ENCODE measurements around the gene ARHGAP33. TPM values are rescaled to one million over a fixed set of nuclear protein-coding genes. Genes with fewer than 3 reads are reported as not detected.
"Not testable (repeated sequence)": the region's sequence is repeated elsewhere in the genome, so short reads cannot be mapped to it uniquely, and the experiment has no call there.

The ARHGAP33 gene
- polyA plus RNA-seq, 6 donors from 2014 or later: 0.58 TPM; not detected in 5

DNA sequence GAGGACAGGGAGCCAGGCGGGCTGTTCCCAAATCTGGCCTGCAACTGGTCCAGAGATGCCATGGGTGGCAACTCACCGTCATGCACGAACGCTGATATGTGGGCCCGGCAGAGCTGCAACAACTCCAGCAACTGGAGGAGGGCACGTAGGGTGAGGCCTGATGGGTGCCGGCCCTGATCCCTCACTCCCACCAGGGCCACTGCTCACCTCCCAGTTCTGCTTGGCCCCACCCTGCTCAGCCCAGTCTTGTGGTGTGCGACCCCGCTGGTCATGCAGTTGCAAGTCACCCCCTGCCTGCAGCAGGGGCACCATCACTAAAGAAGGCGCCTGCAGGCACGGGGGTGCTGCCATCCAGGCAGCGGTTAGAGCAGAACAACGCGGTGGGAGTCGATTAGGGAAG lies 16.9 kb downstream of the ARHGAP33 start:
- Mint-ChIP-seq H3K27ac (no peak overlapping the region), H3K4me1 (peaks cover 6 to 7% (median 7%) of the 10 kb centered on the region in 3 donors), H3K9me3 (no peaks in the 10 kb centered on the region), H3K36me3 (no peaks in the 10 kb centered on the region), H3K27me3 (peaks cover 14 to 27% (median 23%) of the 10 kb centered on the region in 3 donors), H3K4me3 (no peak overlapping the region)
- no peak for ATAC-seq (ENCODE audit: low read depth in 2 of 2)
- DNase-seq: no peak

DNA sequence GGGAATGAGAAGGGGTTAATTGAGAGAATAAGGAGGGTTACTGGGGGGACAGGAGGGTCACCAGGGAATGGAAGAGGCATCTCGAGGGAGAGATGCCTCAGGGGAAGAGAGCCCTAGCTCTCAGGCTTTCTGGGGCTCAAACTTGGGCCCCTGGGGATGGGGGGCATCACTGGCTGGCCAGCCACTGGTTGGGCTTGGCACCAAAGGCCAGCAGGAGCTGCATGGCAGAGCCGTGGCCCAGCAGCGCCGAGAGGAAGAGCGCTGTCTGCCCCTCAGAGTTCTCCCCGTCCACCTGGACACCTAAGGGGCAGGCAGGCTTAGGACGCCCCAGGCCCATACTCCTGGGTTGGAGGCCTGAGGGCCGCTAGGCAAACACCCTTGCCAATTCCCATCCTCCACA lies 17.5 kb downstream of the ARHGAP33 start:
- peaks cover 7 to 10% (median 9%) of the 10 kb centered on the region in 3 donors for H3K4me1 Mint-ChIP-seq
- H3K27ac Mint-ChIP-seq: no peak overlapping the region
- H3K4me3 Mint-ChIP-seq: no peak overlapping the region
- H3K9me3 Mint-ChIP-seq: no peaks in the 10 kb centered on the region
- DNase-seq: no peak
- H3K36me3 Mint-ChIP-seq: no peaks in the 10 kb centered on the region
- H3K27me3 Mint-ChIP-seq: peaks cover 18 to 33% (median 25%) of the 10 kb centered on the region in 3 donors
- ATAC-seq (ENCODE audit: low read depth in 2 of 2): no peak

DNA sequence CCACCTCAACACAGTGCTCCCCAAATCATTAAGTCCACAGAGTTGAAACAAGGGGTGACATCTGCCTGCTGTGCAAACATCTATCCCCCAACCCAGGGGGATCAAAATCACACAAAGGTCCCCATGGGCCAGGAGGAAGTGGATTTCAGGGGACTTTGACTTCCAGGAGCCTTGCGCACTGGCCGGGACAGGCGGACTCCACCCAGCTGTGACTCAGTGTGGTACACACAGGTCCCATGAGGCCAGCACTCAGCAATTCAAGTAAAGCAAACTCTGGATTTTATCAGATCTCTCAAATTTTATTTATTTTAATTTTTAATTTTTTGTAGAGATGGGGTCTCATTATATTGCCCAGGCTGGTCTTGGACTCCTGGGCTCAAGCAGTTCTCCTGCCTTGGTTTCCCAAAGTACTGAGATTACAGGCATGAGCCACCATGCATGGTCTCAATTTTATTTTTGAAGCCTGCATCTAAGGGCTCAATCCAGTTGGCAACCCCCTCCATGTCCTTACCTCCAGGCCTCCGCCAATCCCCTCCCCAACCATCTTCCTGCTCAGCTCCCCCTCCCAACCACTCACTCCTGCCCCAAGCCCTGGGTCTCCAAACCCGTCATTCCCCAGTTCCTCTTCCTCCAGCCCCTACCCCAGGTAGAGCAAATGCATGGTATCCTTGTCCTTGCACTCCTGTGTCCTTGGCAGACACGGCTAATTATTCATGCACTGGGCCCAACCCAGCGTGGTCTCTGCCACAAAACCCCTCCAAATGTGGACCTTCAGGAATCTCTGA lies 18.2 kb downstream of the ARHGAP33 start:
- H3K4me1 Mint-ChIP-seq: peaks cover 7 to 10% (median 9%) of the 10 kb centered on the region in 3 donors

DNA sequence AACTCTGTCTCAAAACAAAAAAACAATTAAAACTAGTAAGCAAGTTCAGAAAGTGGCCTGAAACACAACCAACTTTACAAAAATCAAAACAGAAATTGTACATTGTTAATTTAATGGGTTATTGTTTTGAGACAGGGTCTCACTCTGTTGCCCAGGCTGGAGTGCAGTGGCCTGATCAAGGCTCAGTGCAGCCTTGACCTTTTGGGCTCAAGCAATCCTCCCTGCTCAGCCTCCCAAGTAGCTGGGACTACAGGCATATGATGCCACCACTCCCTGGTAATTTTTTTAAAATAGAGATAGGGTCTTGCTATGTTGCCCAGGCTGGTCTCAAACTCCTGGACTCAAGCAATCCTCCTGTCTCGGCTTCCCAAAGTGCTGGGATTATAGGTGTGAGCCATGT lies 20.2 kb downstream of the ARHGAP33 start:
- not testable (repeated sequence) for H3K4me3 Mint-ChIP-seq; DNase-seq; H3K36me3 Mint-ChIP-seq; H3K4me1 Mint-ChIP-seq; H3K9me3 Mint-ChIP-seq; ATAC-seq (ENCODE audit: low read depth in 2 of 2); H3K27ac Mint-ChIP-seq
- H3K27me3 Mint-ChIP-seq: peaks cover 22 to 52% (median 32%) of the 10 kb centered on the region in 3 donors

More for the DNA sequence above, 18.2 kb downstream of the ARHGAP33 start:
- no peak for DNase-seq
- H3K27me3 Mint-ChIP-seq: peaks cover 22 to 38% (median 25%) of the 10 kb centered on the region in 3 donors
- H3K9me3 Mint-ChIP-seq: no peaks in the 10 kb centered on the region
- no peak overlapping the region for H3K4me3 Mint-ChIP-seq
- H3K27ac Mint-ChIP-seq: no peak overlapping the region
- no peaks in the 10 kb centered on the region for H3K36me3 Mint-ChIP-seq
- ATAC-seq (ENCODE audit: low read depth in 2 of 2): no peak

DNA sequence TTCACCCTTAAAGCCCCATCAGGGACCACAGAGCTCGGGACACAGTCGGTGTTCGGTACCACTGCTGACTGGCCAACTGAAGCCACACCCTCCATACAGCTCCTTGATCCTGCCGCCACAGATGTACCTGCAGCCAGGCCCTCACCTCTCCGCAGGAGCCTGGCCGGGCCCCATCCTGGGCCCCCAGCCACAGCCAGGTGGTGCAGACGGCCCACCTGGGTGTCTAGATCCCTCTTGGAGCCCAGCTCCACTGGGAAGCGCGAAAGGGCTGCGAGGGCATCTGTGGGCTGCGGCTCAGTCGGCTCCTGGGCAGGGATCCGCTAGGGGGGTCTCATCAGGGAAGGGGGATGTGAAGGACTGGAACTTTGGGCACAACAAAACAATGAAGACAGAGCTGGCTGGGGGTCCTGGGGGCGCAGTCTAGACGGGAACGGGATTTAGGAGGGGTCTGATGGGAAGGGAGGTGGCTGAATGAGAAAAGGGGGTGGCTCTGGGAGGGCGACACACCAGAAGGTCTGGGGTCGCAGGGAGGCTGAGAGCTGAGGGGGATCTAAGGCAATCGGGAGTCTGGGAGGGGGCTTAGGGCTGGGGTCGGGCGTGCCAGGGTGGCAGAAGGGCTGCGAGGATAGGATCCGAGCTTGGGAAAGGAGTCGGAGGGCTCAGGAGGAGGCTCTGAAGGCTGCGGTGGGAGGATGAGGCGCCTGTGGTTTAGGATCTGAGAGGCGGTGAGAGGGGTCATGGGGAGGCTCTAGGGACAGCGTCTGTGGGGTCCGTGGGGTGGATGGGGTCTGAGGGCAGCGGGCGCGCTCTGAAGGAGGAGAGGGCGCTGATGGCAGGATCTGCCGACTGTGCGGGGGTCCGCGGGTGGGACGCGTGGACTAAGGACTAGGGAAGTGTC lies 21.5 kb downstream of the ARHGAP33 start:
- peak overlapping the region in 3 of 6 donors; percentile 56 to 87 (median 78) for H3K27ac Mint-ChIP-seq
- peaks cover 22 to 52% (median 32%) of the 10 kb centered on the region in 3 donors for H3K27me3 Mint-ChIP-seq
- H3K36me3 Mint-ChIP-seq: no peaks in the 10 kb centered on the region
- ATAC-seq (ENCODE audit: low read depth in 2 of 2) (no peak), DNase-seq (no peak)
- peaks cover 0 to 4% (median 0%) of the 10 kb centered on the region in 7 donors for H3K9me3 Mint-ChIP-seq
- H3K4me1 Mint-ChIP-seq: peaks cover 7 to 10% (median 9%) of the 10 kb centered on the region in 3 donors
- peak overlapping the region in 2 of 8 donors; percentile 20 to 25 for H3K4me3 Mint-ChIP-seq

DNA sequence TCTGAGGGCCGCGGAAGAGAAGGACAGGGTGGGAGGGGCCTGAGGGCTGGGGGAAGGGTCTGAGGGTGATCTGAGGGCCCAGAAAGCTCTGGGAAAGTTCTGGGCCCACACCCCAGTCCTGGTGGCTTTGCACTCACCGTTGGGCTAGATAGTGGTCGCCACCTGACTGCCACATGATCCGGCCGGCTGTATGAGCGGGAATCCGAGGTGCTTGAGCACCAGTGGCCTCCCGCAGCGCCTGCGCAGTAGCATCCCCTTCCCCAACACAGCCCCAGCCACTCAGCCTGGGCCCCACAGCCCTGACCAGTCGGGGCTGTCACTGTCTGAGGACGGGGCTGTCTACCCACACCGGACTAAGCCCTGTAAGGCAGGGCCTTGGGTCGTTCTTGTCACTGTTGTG lies 22.3 kb downstream of the ARHGAP33 start:
- DNase-seq: no peak
- Mint-ChIP-seq H3K9me3 (peaks cover 0 to 4% (median 0%) of the 10 kb centered on the region in 7 donors), H3K27me3 (peaks cover 22 to 49% (median 32%) of the 10 kb centered on the region in 3 donors), H3K27ac (no peak overlapping the region), H3K4me3 (peak overlapping the region in 1 of 8 donors; percentile 65), H3K36me3 (no peaks in the 10 kb centered on the region), H3K4me1 (peaks cover 7 to 10% (median 9%) of the 10 kb centered on the region in 3 donors)
- ATAC-seq (ENCODE audit: low read depth in 2 of 2): no peak

DNA sequence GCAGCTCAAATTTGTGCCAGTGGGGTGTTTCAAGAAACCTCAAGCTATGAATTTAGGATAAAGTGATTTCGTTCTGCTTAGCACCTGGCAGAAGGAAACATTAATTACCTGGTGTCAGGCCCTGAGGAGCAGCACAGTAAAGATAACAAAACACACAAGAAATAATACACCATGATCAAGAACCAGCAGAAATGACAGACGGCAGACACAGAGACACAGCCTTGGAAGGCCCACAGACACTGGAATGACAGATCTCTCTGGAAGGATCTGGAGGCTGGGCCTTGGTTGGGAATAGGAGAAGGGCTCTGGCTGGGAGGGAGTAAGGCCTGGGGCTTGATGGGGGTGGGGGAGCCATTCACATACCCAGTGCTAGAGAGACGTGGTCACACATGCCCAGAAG lies 26.5 kb downstream of the ARHGAP33 start:
- DNase-seq (no peak), ATAC-seq (ENCODE audit: low read depth in 2 of 2) (no peak)
- Mint-ChIP-seq H3K9me3 (peaks cover 0 to 5% (median 0%) of the 10 kb centered on the region in 7 donors), H3K27ac (peak overlapping the region in 1 of 6 donors; percentile 34), H3K4me3 (no peak overlapping the region), H3K36me3 (no peaks in the 10 kb centered on the region), H3K27me3 (peaks cover 12 to 34% (median 14%) of the 10 kb centered on the region in 3 donors), H3K4me1 (peaks cover 16 to 25% (median 18%) of the 10 kb centered on the region in 3 donors)

DNA sequence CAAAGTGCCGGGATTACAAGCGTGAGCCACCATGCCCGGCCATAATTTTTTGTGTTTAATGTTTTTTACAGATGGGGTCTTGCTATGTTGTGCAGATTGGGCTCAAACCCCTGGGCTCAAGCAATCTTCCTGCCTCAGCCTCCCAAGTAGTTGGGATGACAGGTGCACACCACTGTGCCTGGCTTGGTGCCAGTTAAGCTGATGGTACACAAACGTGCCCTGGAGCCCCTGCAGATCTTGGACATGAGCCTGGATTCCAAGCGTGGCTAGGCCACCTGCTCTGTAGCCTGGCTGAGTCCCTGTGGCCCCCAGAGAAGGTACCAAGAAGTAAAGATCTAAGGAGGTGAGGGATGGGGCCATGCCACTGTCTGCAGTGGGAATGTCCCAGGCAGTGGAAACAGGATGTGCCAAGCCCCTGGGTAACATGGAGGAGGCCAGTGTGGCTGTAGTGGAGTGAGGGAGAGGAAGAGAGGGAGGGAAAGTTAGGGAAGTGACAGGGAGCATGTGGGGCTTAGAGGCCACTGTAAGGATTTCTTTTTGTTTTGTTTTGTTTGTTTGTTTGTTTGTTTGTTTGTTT lies 30.2 kb downstream of the ARHGAP33 start:
- ATAC-seq (ENCODE audit: low read depth in 2 of 2) (no peak), DNase-seq (no peak)
- H3K27me3 Mint-ChIP-seq: peaks cover under 1 to 21% (median 2%) of the 10 kb centered on the region in 3 donors
- no peak overlapping the region for H3K4me3 Mint-ChIP-seq
- no peaks in the 10 kb centered on the region for H3K36me3 Mint-ChIP-seq
- H3K27ac Mint-ChIP-seq: peak overlapping the region in 1 of 6 donors; percentile 68
- peaks cover 10 to 17% (median 12%) of the 10 kb centered on the region in 3 donors for H3K4me1 Mint-ChIP-seq
- H3K9me3 Mint-ChIP-seq: peaks cover 0 to 5% (median 0%) of the 10 kb centered on the region in 7 donors

DNA sequence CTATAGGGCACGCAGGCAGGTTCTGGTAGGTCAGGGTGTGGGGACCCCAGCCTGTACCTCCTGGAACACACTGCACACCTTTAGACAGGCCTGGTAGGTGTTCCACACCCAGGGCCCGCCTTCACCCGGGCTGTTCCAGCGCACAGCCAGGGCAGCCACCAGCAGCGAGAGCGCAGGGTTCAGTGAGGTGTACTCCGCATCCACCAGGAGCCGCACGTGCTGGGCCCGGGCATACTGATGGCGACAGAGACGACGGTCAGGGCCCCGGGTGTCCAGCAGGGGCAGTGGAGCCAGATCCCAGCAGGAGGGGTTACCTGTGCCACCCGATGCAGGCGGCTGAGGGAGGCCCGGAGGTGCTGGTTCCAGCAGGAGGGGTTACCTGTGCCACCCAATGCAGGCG lies 31.2 kb downstream of the ARHGAP33 start:
- Mint-ChIP-seq H3K4me1 (peaks cover 12 to 17% (median 14%) of the 10 kb centered on the region in 3 donors), H3K4me3 (no peak overlapping the region)

DNA sequence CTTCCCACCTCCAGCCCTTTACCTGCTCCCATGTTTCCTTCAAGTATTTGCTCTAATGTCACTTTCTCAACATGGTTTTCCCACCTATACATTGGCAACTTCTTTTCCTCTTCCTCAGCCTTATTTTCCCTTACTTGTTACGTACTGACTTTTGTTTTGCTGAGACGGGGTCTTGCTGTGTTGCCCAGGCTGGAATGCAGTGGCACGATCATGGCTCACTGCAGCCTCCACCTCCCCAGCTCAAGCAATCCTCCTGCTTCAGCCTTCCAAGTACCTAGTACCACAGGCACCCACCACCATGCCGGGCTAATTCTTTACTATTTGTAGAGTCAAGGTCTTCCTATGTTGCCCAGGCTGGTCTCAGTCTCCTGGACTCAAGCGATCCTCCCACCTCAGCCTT lies 32.3 kb downstream of the ARHGAP33 start:
- Mint-ChIP-seq H3K36me3 (no peaks in the 10 kb centered on the region), H3K4me1 (peaks cover 12 to 17% (median 14%) of the 10 kb centered on the region in 3 donors), H3K27me3 (peaks cover 7 to 41% (median 22%) of the 10 kb centered on the region in 3 donors), H3K4me3 (no peak overlapping the region), H3K27ac (peak overlapping the region in 1 of 6 donors; percentile 52), H3K9me3 (peaks cover 0 to 3% (median 0%) of the 10 kb centered on the region in 7 donors)
- DNase-seq: no peak
- no peak for ATAC-seq (ENCODE audit: low read depth in 2 of 2)

More for the DNA sequence above, 31.2 kb downstream of the ARHGAP33 start:
- Mint-ChIP-seq H3K27ac (no peak overlapping the region), H3K27me3 (peaks cover 7 to 31% (median 12%) of the 10 kb centered on the region in 3 donors), H3K9me3 (peaks cover 0 to 5% (median 0%) of the 10 kb centered on the region in 7 donors), H3K36me3 (no peaks in the 10 kb centered on the region)
- ATAC-seq (ENCODE audit: low read depth in 2 of 2) (no peak), DNase-seq (no peak)

DNA sequence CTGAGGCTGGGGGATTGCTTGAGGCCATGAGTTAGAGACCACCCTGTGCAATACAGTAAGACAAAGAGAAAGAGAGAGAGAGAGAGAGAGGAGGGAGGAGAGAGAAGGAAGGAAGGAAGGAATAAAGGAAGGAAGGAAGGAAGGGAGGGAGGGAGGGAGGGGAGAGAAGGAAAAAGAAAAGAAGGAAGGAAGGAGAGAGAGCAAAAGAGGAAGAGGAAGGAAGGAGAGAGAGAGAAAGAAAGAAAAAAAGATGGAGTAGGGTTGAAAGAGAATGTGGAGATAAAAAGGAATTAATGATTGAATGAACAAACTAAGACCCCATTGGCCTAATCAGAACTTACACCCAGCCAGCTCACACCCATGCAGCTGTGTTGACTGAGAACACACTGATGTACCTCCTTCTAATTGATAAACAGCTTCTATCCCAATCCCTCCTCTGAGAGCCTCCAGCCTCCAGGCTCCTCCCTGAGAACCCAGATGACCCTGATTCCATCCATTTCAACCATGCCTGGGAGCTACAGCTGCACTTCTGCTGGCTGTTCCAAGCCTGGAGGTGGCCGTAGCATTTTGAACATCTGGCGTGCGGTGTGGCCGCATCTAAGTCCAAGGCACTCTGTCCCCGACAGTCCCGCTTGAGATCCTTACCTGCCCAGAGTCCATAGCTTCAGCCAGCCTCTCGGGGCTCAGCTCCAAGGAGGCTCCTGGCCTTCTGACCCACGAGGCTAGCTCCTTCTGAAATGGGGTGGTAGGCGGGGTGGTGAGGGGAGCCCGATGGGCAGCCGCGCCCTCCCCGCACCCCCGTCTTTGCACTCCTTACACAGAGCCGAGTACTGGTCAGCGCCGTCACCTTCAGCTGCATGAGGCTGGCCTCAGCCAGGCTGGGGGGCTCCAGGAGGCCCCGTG lies 36.2 kb downstream of the ARHGAP33 start:
- Mint-ChIP-seq H3K9me3 (peaks cover 0 to 4% (median 0%) of the 10 kb centered on the region in 7 donors), H3K4me1 (peaks cover 0 to 4% (median 0%) of the 10 kb centered on the region in 3 donors), H3K36me3 (no peaks in the 10 kb centered on the region), H3K4me3 (no peak overlapping the region), H3K27ac (peak overlapping the region in 1 of 6 donors; percentile 88), H3K27me3 (peaks cover 13 to 61% (median 28%) of the 10 kb centered on the region in 3 donors)
- no peak for ATAC-seq (ENCODE audit: low read depth in 2 of 2)
- DNase-seq: no peak
